ENCODE results near the gene COMMD7.
"Not testable (repeated sequence)": the region's sequence is repeated elsewhere in the genome, so short reads cannot be mapped to it uniquely, and the experiment has no call there.

Gene COMMD7

GRCh38 chr20:32728435-32728834 lies 14.8 kb downstream of the COMMD7 start:
- DNase-seq (ENCODE audit: low spot score): not testable (repeated sequence)

- DNase-seq (ENCODE audit: low spot score): no peak
Measured at GRCh38 chr20:32727683-32728082, 15.6 kb downstream of the COMMD7 start.

- no peak for DNase-seq (ENCODE audit: low spot score)
Measured at GRCh38 chr20:32718749-32719348, 24.4 kb downstream of the COMMD7 start.

- DNase-seq (ENCODE audit: low spot score): no peak
Measured at GRCh38 chr20:32711346-32711745, 31.9 kb downstream of the COMMD7 start.

GRCh38 chr20:32709632-32710121 lies 33.6 kb downstream of the COMMD7 start:
- no peak for DNase-seq (ENCODE audit: low spot score)

GRCh38 chr20:32709029-32709631 lies 34.1 kb downstream of the COMMD7 start:
- DNase-seq (ENCODE audit: low spot score): not testable (repeated sequence)

- DNase-seq (ENCODE audit: low spot score): no peak
Measured at GRCh38 chr20:32707691-32708581, 35.3 kb downstream of the COMMD7 start.

- no peak for DNase-seq (ENCODE audit: low spot score)
Measured at GRCh38 chr20:32706486-32706885, 36.8 kb downstream of the COMMD7 start.

GRCh38 chr20:32702706-32703425 lies 40.4 kb downstream of the COMMD7 start:
- DNase-seq (ENCODE audit: low spot score): no peak

GRCh38 chr20:32697608-32698007 lies 45.7 kb downstream of the COMMD7 start:
- DNase-seq (ENCODE audit: low spot score): no peak

GRCh38 chr20:32695089-32695488 lies 48.2 kb downstream of the COMMD7 start:
- DNase-seq (ENCODE audit: low spot score): no peak

- not testable (repeated sequence) for DNase-seq (ENCODE audit: low spot score)
Measured at GRCh38 chr20:32688966-32689365, 54.3 kb downstream of the COMMD7 start.

- no peak for DNase-seq (ENCODE audit: low spot score)
Measured at GRCh38 chr20:32687180-32687532, 56.1 kb downstream of the COMMD7 start.

- no peak for DNase-seq (ENCODE audit: low spot score)
Measured at GRCh38 chr20:32686530-32687179, 56.6 kb downstream of the COMMD7 start.

- DNase-seq (ENCODE audit: low spot score): no peak
Measured at GRCh38 chr20:32685541-32686529, 57.4 kb downstream of the COMMD7 start.

GRCh38 chr20:32682508-32682987 lies 60.7 kb downstream of the COMMD7 start:
- DNase-seq (ENCODE audit: low spot score): no peak

- no peak for DNase-seq (ENCODE audit: low spot score)
Measured at GRCh38 chr20:32681175-32682084, 61.8 kb downstream of the COMMD7 start.

- DNase-seq (ENCODE audit: low spot score): no peak
Measured at GRCh38 chr20:32680544-32681174, 62.6 kb downstream of the COMMD7 start.

- DNase-seq (ENCODE audit: low spot score): no peak
Measured at GRCh38 chr20:32678948-32679347, 64.3 kb downstream of the COMMD7 start.
